ACHN (cell line): ENCODE results near the gene DMAC1.
A peak's percentile ranks its signal among the peaks of the same experiment; 100 is the strongest.

Experiments used
- DNase-seq: peaks from one replicate; pipeline ENCODE4 v3.0.0-alpha.2; 2015
- in situ Hi-C: cut with HindIII; loops from 2 replicates; pipeline ENCODE4 v1.10.0; 2017; ENCODE audit warnings: low sequenced_read_pairs, low pct_ligation_motif_present, low pct_unique_long_range_greater_than_20kb

DMAC1 gene, protein sequence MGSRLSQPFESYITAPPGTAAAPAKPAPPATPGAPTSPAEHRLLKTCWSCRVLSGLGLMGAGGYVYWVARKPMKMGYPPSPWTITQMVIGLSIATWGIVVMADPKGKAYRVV

DNA sequence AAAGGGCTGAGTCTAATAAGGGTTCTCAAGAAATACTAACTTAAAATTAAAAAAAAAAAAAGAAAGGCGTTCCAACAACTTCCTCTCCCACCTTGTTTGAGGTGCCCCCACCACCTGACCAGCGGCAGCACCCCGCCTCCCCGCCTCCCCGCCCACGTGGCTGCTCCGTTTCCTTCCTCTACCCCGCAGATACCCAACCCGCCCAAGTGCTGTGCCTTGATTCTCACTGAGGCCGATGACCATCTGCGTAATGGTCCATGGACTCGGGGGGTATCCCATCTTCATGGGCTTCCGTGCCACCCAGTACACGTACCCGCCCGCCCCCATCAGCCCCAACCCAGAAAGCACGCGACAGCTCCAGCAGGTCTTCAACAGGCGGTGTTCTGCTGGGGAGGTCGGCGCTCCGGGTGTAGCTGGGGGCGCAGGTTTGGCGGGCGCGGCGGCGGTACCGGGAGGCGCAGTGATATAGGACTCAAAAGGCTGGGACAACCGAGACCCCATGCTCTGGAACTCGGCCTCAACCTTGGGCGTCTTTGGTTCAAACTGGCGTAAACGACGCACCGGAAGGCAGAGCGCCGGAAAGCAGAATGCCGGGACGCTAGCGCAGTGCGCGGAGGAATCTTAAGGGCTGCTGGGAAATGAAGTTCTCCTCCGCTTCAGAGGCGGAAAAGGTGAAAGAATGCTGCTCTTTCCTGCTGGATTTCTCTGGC lies at the start of gene DMAC1:
Gene DMAC1, minus strand, starts transcription at position 545 of the 710 bp plus-strand sequence. Its CDS starts 44 bp downstream, at position 501.
- in situ Hi-C loops: no loop called here
- DNase-seq: peak; percentile 85

- no peak for DNase-seq
- in situ Hi-C loops: no loop called here
Measured at GRCh38 chr9:7849362-7849761, 49.8 kb upstream of the DMAC1 start.

DNA sequence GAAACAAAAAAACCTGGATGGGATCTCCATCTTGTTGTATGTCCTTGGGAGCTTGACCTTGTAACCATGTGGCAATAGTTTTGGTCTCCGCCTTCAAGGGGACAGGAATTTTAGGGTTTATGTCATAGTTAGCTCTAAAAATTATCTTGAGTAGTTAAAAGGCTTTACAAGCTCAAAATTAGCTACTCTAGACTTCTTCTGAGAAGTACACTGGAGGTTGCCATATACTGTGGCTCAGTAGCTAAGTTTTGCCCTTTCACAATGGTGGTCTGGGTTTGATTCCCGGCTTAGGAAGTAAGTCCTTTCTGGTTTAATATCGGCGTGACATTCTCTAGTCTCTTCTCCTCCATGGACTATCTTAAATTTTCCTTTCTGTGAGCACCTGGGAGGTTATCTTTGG lies 48.9 kb upstream of the DMAC1 start:
- DNase-seq: no peak
- in situ Hi-C loops: no loop called here

GRCh38 chr9:7844242-7844641 lies 44.7 kb upstream of the DMAC1 start:
- in situ Hi-C loops: no loop called here
- peak; percentile 39 for DNase-seq

DNA sequence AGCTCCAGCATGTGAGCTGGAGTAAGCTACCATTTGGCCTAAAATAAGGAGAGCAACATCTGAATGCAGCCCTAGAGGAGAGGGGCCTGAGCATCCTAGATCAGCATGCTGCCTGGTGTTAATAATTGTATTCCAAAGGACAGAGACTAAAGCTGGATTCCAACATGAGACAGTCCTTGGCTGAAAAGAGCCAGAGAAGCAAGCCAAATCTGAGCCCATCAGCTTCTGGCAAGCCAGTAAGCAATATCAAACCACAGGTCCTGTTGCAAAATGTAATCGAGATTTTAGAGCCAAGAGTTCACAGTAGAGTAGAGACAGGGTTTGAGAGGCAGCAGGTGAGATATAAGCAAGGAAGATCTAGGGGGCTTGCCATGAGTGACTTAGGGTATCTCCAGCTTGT lies 42.3 kb upstream of the DMAC1 start:
- DNase-seq: no peak
- in situ Hi-C loops: no loop called here

- in situ Hi-C loops: no loop called here
- no peak for DNase-seq
Measured at GRCh38 chr9:7834531-7834930, 35.0 kb upstream of the DMAC1 start.

DNA sequence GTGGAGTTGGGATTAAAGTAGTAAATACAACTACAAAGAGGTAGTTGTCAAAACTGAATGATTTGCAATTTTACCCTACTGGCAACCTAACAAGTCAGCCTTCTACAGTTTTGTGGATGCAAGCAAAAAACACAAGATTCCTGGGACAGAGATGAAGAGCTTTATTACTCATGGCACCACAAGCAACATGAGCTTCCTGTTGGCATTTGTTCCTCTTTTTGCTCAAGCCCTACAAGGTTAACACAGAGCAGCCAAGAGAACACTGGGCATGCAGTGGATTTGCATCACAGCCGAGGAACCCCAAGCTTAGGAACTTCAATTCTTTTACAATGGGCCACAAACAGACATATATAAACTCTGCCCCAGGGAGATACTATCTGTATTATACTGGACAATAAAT lies 28.8 kb upstream of the DMAC1 start:
- in situ Hi-C loops: no loop called here
- no peak for DNase-seq

- in situ Hi-C loops: no loop called here
- DNase-seq: no peak
Measured at GRCh38 chr9:7827792-7828191, 28.2 kb upstream of the DMAC1 start.

GRCh38 chr9:7827056-7827455 lies 27.5 kb upstream of the DMAC1 start:
- no peak for DNase-seq
- in situ Hi-C loops: no loop called here

DNA sequence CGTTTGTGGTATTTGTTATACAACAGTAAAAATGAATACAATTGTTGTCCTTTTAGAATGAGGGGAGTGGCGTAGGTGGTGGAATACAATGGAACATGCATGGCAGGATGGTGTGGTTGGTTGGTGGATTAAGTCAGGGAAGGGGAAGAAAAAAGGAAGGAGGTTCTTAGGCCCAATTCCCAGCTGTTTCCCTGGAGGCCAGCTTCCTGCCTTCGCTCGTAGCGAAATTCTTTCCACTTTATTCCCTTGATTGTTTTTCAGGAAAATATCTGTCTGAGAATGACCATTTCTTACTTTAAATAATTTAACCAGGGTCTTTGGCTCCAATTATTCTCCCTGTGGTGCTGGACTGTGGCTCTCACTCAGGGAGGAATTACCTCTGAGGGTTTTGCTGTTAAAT lies 24.1 kb upstream of the DMAC1 start:
- in situ Hi-C loops: no loop called here
- no peak for DNase-seq

- no peak for DNase-seq
- in situ Hi-C loops: no loop called here
Measured at GRCh38 chr9:7819984-7820383, 20.4 kb upstream of the DMAC1 start.

DNA sequence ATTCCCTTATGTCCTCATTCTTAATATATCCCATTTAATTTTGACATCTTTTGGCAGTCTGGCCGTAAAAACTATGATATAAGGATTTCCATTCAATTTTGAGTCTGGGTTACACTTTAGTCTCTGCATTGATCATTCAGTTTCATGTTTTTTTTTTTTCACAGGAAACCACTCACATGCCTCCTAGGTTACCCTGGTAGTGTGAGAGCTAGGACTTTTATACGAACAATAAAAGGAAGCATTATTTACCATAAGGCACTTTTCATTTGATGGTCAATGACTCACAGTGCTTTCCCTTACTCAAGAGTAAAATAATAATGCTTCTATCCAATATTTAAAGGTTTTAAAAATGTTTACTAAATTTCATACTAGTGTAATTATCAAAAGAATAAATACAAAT lies 16.4 kb upstream of the DMAC1 start:
- no peak for DNase-seq
- in situ Hi-C loops: no loop called here

DNA sequence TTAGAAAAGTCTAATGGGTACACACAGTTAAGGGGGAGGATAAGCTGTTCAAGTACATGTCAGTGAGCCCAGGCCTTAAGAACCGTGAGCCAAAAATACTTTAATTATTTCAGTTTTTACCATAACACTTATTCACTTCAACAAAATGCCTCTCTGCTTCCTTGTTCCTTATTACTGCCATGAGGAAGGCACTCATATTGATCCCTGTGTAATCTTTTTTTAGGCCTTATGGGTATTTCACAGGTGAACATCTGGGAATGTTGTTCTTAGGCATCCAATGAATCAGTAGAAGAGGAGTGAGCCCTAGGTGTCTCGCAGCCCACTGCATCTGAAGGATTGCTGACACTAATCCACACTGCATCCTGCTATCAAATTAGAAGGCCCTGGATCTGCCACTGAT lies 13.5 kb upstream of the DMAC1 start:
- in situ Hi-C loops: no loop called here
- DNase-seq: no peak

GRCh38 chr9:7811677-7812076 lies 12.1 kb upstream of the DMAC1 start:
- DNase-seq: no peak
- in situ Hi-C loops: no loop called here

- no peak for DNase-seq
- in situ Hi-C loops: no loop called here
Measured at GRCh38 chr9:7802666-7803065, 3.1 kb upstream of the DMAC1 start.

DNA sequence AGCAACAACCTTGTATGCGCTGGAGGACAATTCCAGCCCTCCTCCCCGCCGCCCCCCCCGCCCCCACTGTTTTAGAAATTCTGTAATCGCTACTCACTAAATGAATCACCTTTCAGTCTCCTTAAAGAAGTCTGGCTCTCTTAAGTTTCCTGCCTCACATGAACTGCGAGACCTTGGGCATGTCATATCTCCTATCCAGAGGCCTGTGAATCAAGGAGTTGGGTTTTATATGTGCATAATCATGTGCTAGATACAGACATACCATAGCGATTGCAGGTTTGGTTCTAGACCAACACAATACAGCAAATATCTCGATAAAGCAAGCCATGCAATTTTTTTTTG lies 337 bp upstream of the DMAC1 start:
- in situ Hi-C loops: no loop called here
- DNase-seq: no peak

- no peak for DNase-seq
- in situ Hi-C loops: no loop called here
Measured at GRCh38 chr9:7794196-7794595, 5.4 kb downstream of the DMAC1 start.

GRCh38 chr9:7791394-7791793 lies 8.2 kb downstream of the DMAC1 start:
- DNase-seq: no peak
- in situ Hi-C loops: no loop called here

GRCh38 chr9:7790819-7791182 lies 8.8 kb downstream of the DMAC1 start:
- in situ Hi-C loops: no loop called here

DNA sequence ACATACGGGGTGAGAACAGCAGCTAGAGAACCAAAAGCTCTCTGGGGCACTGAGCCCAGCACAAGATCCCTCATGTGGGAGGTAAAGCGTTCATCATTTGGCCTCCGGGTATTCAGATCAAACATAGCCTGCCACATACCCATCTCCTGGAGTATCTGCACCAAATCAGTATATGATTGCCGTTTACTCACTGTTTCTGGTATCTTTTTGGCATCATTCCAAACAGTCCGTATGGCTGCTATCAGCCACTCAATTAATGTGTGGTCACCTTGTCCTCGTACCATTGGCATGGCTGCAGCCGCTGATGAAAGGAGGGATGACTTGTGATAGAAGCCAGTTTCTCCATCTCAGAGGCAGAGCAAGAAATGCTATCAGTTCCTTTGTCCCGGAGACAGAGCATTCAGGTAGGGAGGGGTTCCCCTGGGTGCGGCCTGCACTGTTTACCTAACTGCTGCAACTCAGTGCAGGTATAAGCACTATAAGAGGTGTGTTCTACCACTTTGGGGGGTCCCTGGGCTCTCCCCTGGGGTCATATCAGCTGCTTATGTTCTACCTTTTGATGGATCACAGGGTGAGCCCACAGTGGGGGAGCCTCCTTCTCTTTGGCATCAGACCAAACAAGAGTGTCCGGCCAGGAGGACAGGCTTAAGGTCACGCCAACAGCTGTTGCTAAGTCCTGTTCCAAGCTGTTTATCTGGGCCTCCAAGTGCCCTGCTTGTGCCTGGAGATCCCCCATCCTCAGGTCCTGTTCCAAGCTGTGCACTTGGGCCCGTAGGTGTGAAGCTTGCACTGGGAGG lies 9.4 kb downstream of the DMAC1 start:
- DNase-seq: no peak

More at GRCh38 chr9:7790819-7791182, 8.8 kb downstream of the DMAC1 start:
- DNase-seq: no peak

More for the DNA sequence above, 9.4 kb downstream of the DMAC1 start:
- in situ Hi-C loops: no loop called here
